Type B pancreatic cell (in vitro differentiated cells): ENCODE results near the gene ZBTB1. TPM values are rescaled to one million over a fixed set of nuclear protein-coding genes. Genes with fewer than 3 reads are reported as not detected.
"Not testable (repeated sequence)": the region's sequence is repeated elsewhere in the genome, so short reads cannot be mapped to it uniquely, and the experiment has no call there.

Experiments used
- DNase-seq: peaks from one replicate; pipeline ENCODE4 v3.0.0; 2021; ENCODE audit warnings: mixed read lengths; ENCODE audit not compliant: unreplicated experiment; ENCODE audit errors: extremely low spot score
- H3K27ac Mint-ChIP-seq: 2 replicates; pipeline ENCODE4 v1.8.0; 2021; ENCODE audit warnings: mild to moderate bottlenecking, mixed read lengths
- H3K27me3 Mint-ChIP-seq: 2 replicates; pipeline ENCODE4 v1.8.0; 2021; ENCODE audit warnings: mixed read lengths
- H3K36me3 Mint-ChIP-seq: 2 replicates; pipeline ENCODE4 v1.8.0; 2021; ENCODE audit warnings: mixed read lengths
- H3K4me1 Mint-ChIP-seq: one replicate; pipeline ENCODE4 v1.8.0; 2021; ENCODE audit warnings: mixed read lengths; ENCODE audit not compliant: unreplicated experiment
- H3K4me3 Mint-ChIP-seq: 2 replicates; pipeline ENCODE4 v1.8.0; 2021; ENCODE audit warnings: mild to moderate bottlenecking, mixed read lengths
- H3K9me3 Mint-ChIP-seq: 2 replicates; pipeline ENCODE4 v1.8.0; 2021; ENCODE audit warnings: mixed read lengths
- CTCF ChIP-seq: fragments of 200-600 bp; sonication (generic); conservative IDR thresholded peaks from 2 replicates; pipeline ENCODE4 v1.5.0; 2021; ENCODE audit warnings: antibody characterized with exemption, mild to moderate bottlenecking
- total RNA-seq: library from RNA; stranded (reverse); gene quantifications from 2 replicates; pipeline ENCODE4 v1.2.1, GENCODE V29; 2021; ENCODE audit warnings: low replicate concordance

Gene ZBTB1
- total RNA-seq, 1 donor from 2014 or later, result 43.2 TPM

- no peak overlapping the region for H3K27ac Mint-ChIP-seq
- H3K4me3 Mint-ChIP-seq, result no peak overlapping the region
- H3K27me3 Mint-ChIP-seq, result peaks cover 4% of the 10 kb centered on the region
- no peaks in the 10 kb centered on the region for H3K9me3 Mint-ChIP-seq
- no peak for TF ChIP-seq CTCF
- H3K4me1 Mint-ChIP-seq, result peaks cover 4% of the 10 kb centered on the region
- H3K36me3 Mint-ChIP-seq, result no peaks in the 10 kb centered on the region
- DNase-seq, result no peak
These were observed 52.0 kb downstream of the ZBTB1 start for GRCh38 chr14:64556526-64556925.

GRCh38 chr14:64558216-64558615 is 53.6 kb downstream of the ZBTB1 start:
- H3K4me3 Mint-ChIP-seq, DNase-seq, H3K27me3 Mint-ChIP-seq, H3K36me3 Mint-ChIP-seq, H3K9me3 Mint-ChIP-seq, H3K27ac Mint-ChIP-seq, H3K4me1 Mint-ChIP-seq: not testable (repeated sequence)

- Mint-ChIP-seq H3K4me3 (no peak overlapping the region), H3K27ac (no peak overlapping the region), H3K4me1 (peaks cover 5% of the 10 kb centered on the region), H3K9me3 (no peaks in the 10 kb centered on the region), H3K27me3 (no peaks in the 10 kb centered on the region), H3K36me3 (no peaks in the 10 kb centered on the region)
- no peak for TF ChIP-seq CTCF
- DNase-seq, result no peak
These were observed 57.1 kb downstream of the ZBTB1 start for GRCh38 chr14:64561631-64562030.

- Mint-ChIP-seq H3K4me3 (no peak overlapping the region), H3K4me1 (peaks cover 13% of the 10 kb centered on the region), H3K9me3 (no peaks in the 10 kb centered on the region), H3K27me3 (no peaks in the 10 kb centered on the region), H3K27ac (peak overlapping the region; percentile 62), H3K36me3 (no peaks in the 10 kb centered on the region)
- no peak for DNase-seq
- no peak for TF ChIP-seq CTCF
These were observed 57.9 kb downstream of the ZBTB1 start for GRCh38 chr14:64562436-64562835.

GRCh38 chr14:64563696-64564095 is 59.1 kb downstream of the ZBTB1 start:
- H3K36me3 Mint-ChIP-seq, result no peaks in the 10 kb centered on the region
- no peak for TF ChIP-seq CTCF
- no peaks in the 10 kb centered on the region for H3K9me3 Mint-ChIP-seq
- H3K27ac Mint-ChIP-seq, result no peak overlapping the region
- H3K4me1 Mint-ChIP-seq, result peaks cover 13% of the 10 kb centered on the region
- no peaks in the 10 kb centered on the region for H3K27me3 Mint-ChIP-seq
- no peak overlapping the region for H3K4me3 Mint-ChIP-seq
- no peak for DNase-seq

GRCh38 chr14:64566651-64567122 is 62.1 kb downstream of the ZBTB1 start:
- no peak for DNase-seq
- TF ChIP-seq CTCF, result no peak
- no peaks in the 10 kb centered on the region for H3K9me3 Mint-ChIP-seq
- no peak overlapping the region for H3K4me3 Mint-ChIP-seq
- H3K27me3 Mint-ChIP-seq, result no peaks in the 10 kb centered on the region
- no peaks in the 10 kb centered on the region for H3K36me3 Mint-ChIP-seq
- no peak overlapping the region for H3K27ac Mint-ChIP-seq
- peaks cover 13% of the 10 kb centered on the region for H3K4me1 Mint-ChIP-seq
